ENCODE measurements around the gene FGF19. TPM values are rescaled to one million over a fixed set of nuclear protein-coding genes. Genes with fewer than 3 reads are reported as not detected.

The FGF19 gene
- total and polyA plus RNA-seq, 9 of the 15 experiments (the other 6 are each of a cell fraction or from before 2014, with no cell fraction given), result 0.11 TPM; not detected in 8

GRCh38 chr11:69661413-69661715, 42.5 kb downstream of the FGF19 start:
- Histone ChIP-seq H3K27me3 (ENCODE audit: control insufficient read depth in 2 of 2, insufficient read depth in 2 of 2, low read length in 2 of 2) (no peaks in the 10 kb centered on the region; a peak in 1 of 5 replicates), H3K4me1 (replicated peaks in 1 of 2; ENCODE audit: control insufficient read depth in 2 of 2, insufficient read depth in 2 of 2, low read length in 2 of 2) (peaks cover 0 to 9% of the 10 kb centered on the region in 2 experiments; a peak in 2 of 5 replicates), H3K9ac (ENCODE audit: insufficient read depth in 1 of 2, low read depth in 2 of 2, low read length in 2 of 2) (no peak overlapping the region), H2AFZ (ENCODE audit: low read depth, low read length) (no peak overlapping the region), H3K4me2 (ENCODE audit: insufficient read depth, low read length) (no peak overlapping the region), H3K4me3 (no peak overlapping the region), H3K27ac (ENCODE audit: extremely low read depth, low read depth, low read length) (no peak overlapping the region), H3K79me2 (ENCODE audit: control insufficient read depth, insufficient read depth, low read length) (no peaks in the 10 kb centered on the region), H3K9me3 (replicated peaks; ENCODE audit: control insufficient read depth, insufficient read depth, low read depth, low read length) (no peaks in the 10 kb centered on the region), H3K9me1 (ENCODE audit: control insufficient read depth, insufficient read depth, low read length) (peaks cover 3% of the 10 kb centered on the region), H4K20me1 (replicated peaks; ENCODE audit: control insufficient read depth, insufficient read depth, low read length) (no peaks in the 10 kb centered on the region), H3K36me3 (ENCODE audit: control insufficient read depth, insufficient read depth, low read length) (peaks cover 19% of the 10 kb centered on the region; the same call in 1 of the 3 replicates)
- WGBS (ENCODE audit: insufficient coverage, low coverage, missing lambda C conversion rate), result 75% methylated on average over 6 of the region's 10 CpGs
- ChIA-PET POLR2A (interaction anchor here (1.4 kb wide), 1 partner anchor 14 kb away, joined by 5 read pairs; the partner anchor contains the start of gene LTO1), CTCF (ENCODE audit: low intra/inter-chr PET ratio) (no interaction called here)
- in situ Hi-C loops (cut with MboI) (loop anchor here (25.0 kb wide), 2 partner anchors 824 to 1024 kb away; partner anchors contain the start of gene CPT1A), intact Hi-C loops (cut with micrococcal nuclease) (no loop called here)
- no TSS peak for BruUV-seq (replicated peaks)
- TF ChIP-seq ZKSCAN1 (IDR thresholded peaks at IDR 0.05; ENCODE audit: low read depth, low read length) (no peak), MITF (IDR thresholded peaks at IDR 0.05) (no peak)
- no peak for FAIRE-seq
- no peak for DNase-seq (ENCODE audit: extremely low read depth in 1 of 4, low spot score in 3 of 4)
- no peak for ATAC-seq

DNA sequence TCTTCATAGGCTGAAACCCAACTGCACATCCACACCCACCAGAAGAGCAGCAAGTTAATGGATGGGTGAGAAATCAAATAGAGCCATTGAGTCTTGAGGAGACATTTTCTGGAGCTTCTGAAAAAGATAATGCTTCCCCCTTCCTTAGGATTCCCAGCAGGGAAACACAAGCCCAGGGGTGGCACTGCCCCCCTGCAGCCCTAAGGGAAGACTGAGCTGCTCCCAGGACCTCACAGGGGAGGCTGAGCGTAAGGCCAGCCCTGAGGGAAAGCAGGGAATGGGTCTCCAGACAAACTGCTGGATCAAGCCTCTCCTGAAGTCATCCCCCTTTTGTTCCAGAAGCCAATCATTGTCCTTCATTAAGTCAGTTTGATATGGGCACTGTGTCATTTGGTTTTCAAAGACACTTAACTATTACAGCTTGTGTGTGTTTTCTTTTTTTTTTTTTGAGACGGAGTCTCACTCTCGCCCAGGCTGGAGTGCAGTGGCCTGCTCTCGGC, 43.8 kb downstream of the FGF19 start:
- ChIA-PET CTCF (ENCODE audit: low intra/inter-chr PET ratio) (no interaction called here), POLR2A (interaction anchor here (0.7 to 1.8 kb wide), 4 partner anchors 9 to 298 kb away, joined by 3 to 10 read pairs (median 3); partner anchors contain the start of gene LTO1)
- in situ Hi-C loops (cut with MboI), result loop anchor here (25.0 kb wide), 2 partner anchors 823 to 1023 kb away; partner anchors contain the start of gene CPT1A
- H3K9me3 ChIP-seq (replicated peaks; ENCODE audit: control insufficient read depth, insufficient read depth, low read depth, low read length), result no peaks in the 10 kb centered on the region
- H2AFZ ChIP-seq (ENCODE audit: low read depth, low read length), result no peak overlapping the region
- no peak overlapping the region for H3K4me2 ChIP-seq (ENCODE audit: insufficient read depth, low read length)
- H3K9ac ChIP-seq (ENCODE audit: insufficient read depth in 1 of 2, low read depth in 2 of 2, low read length in 2 of 2), result no peak overlapping the region
- ATAC-seq (no peak), DNase-seq (ENCODE audit: extremely low read depth in 1 of 4, low spot score in 3 of 4) (no peak), FAIRE-seq (no peak)
- intact Hi-C loops (cut with micrococcal nuclease), result no loop called here
- H3K79me2 ChIP-seq (ENCODE audit: control insufficient read depth, insufficient read depth, low read length), result no peaks in the 10 kb centered on the region
- TF ChIP-seq HMG20A (CRISPR knock-in tag; conservative IDR thresholded peaks at IDR 0.05), result no peak
- no peak for TF ChIP-seq MEF2D (tag; conservative IDR thresholded peaks at IDR 0.05; ENCODE audit: low read depth)
- no peak for TF ChIP-seq XRCC3 (IDR thresholded peaks at IDR 0.05)
- H4K20me1 ChIP-seq (replicated peaks; ENCODE audit: control insufficient read depth, insufficient read depth, low read length), result no peaks in the 10 kb centered on the region
- H3K4me3 ChIP-seq, result no peak overlapping the region
- H3K36me3 ChIP-seq (ENCODE audit: control insufficient read depth, insufficient read depth, low read length), result peaks cover 6% of the 10 kb centered on the region; the same call in 1 of the 3 replicates
- peaks cover 0 to 13% of the 10 kb centered on the region in 2 experiments; a peak in 2 of 5 replicates for H3K4me1 ChIP-seq (replicated peaks in 1 of 2; ENCODE audit: control insufficient read depth in 2 of 2, insufficient read depth in 2 of 2, low read length in 2 of 2)
- BruUV-seq (replicated peaks), result no TSS peak
- H3K27me3 ChIP-seq (ENCODE audit: control insufficient read depth in 2 of 2, insufficient read depth in 2 of 2, low read length in 2 of 2), result peaks cover 0 to 8% of the 10 kb centered on the region in 2 experiments; a peak in 3 of 5 replicates
- peaks cover 3% of the 10 kb centered on the region for H3K9me1 ChIP-seq (ENCODE audit: control insufficient read depth, insufficient read depth, low read length)
- no peak overlapping the region for H3K27ac ChIP-seq (ENCODE audit: extremely low read depth, low read depth, low read length)
- 80% methylated on average over 2 of the region's 4 CpGs for WGBS (ENCODE audit: insufficient coverage, low coverage, missing lambda C conversion rate)
